ENCODE results near the gene SUFU.
A peak's percentile ranks its signal among the peaks of the same experiment; 100 is the strongest.

SUFU gene

GRCh38 chr10:102504179-102504975 lies 605 bp downstream of the SUFU start:
- Histone ChIP-seq H3K4me3 (ENCODE audit: low read length) (peak overlapping the region; percentile 98), H3K79me2 (ENCODE audit: low read length) (peaks cover 36% of the 10 kb centered on the region), H3K9ac (ENCODE audit: low read length) (peak overlapping the region; percentile 90), H3K27ac (ENCODE audit: low read length) (no peak overlapping the region), H3K27me3 (ENCODE audit: low read depth, low read length) (no peaks in the 10 kb centered on the region), H3K9me3 (ENCODE audit: insufficient read depth, low read length) (no peaks in the 10 kb centered on the region), H3K4me2 (ENCODE audit: low read length) (peak overlapping the region; percentile 71), H3K36me3 (replicated peaks; ENCODE audit: low read depth, low read length) (peaks cover 2% of the 10 kb centered on the region), H2AFZ (ENCODE audit: low read depth, low read length) (peak overlapping the region; percentile 58; the same call in 1 of the 2 replicates), H4K20me1 (ENCODE audit: insufficient read depth, low read length) (peaks cover 11% of the 10 kb centered on the region), H3K4me1 (ENCODE audit: low read length) (peaks cover 8% of the 10 kb centered on the region)
- TF ChIP-seq EZH2phosphoT487 (IDR thresholded peaks at IDR 0.05; ENCODE audit: low read depth), result no peak
- TF ChIP-seq, protein P1, sequence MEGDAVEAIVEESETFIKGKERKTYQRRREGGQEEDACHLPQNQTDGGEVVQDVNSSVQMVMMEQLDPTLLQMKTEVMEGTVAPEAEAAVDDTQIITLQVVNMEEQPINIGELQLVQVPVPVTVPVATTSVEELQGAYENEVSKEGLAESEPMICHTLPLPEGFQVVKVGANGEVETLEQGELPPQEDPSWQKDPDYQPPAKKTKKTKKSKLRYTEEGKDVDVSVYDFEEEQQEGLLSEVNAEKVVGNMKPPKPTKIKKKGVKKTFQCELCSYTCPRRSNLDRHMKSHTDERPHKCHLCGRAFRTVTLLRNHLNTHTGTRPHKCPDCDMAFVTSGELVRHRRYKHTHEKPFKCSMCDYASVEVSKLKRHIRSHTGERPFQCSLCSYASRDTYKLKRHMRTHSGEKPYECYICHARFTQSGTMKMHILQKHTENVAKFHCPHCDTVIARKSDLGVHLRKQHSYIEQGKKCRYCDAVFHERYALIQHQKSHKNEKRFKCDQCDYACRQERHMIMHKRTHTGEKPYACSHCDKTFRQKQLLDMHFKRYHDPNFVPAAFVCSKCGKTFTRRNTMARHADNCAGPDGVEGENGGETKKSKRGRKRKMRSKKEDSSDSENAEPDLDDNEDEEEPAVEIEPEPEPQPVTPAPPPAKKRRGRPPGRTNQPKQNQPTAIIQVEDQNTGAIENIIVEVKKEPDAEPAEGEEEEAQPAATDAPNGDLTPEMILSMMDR (IDR thresholded peaks at IDR 0.05; ENCODE audit: low read depth, low read length), result no peak

DNA sequence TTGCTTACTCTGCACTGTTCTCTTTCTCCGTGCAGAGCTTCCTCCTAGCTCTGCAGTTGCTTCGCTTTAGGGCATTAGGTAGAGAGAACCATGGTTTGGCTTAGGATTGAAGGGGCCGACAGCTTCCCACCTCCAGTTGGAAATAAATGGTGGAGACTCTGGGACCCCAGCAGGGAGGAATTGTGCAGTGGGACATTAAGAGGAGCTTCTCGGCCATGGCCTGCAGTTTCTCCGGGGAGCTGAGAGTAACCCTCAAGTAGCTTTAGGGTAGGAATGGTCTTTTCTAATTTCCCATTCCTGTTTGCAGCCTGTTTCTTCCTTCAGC lies 1.2 kb downstream of the SUFU start:
- Histone ChIP-seq H3K36me3 (replicated peaks; ENCODE audit: low read depth, low read length) (peaks cover 2% of the 10 kb centered on the region), H3K4me1 (ENCODE audit: low read length) (peaks cover 8% of the 10 kb centered on the region), H3K9ac (ENCODE audit: low read length) (peak overlapping the region; percentile 90), H3K27ac (ENCODE audit: low read length) (no peak overlapping the region), H3K4me2 (ENCODE audit: low read length) (peak overlapping the region; percentile 71), H2AFZ (ENCODE audit: low read depth, low read length) (no peak overlapping the region; the same call in 1 of the 2 replicates), H3K9me3 (ENCODE audit: insufficient read depth, low read length) (no peaks in the 10 kb centered on the region), H3K4me3 (ENCODE audit: low read length) (peak overlapping the region; percentile 98), H4K20me1 (ENCODE audit: insufficient read depth, low read length) (peaks cover 11% of the 10 kb centered on the region), H3K27me3 (ENCODE audit: low read depth, low read length) (no peaks in the 10 kb centered on the region), H3K79me2 (ENCODE audit: low read length) (peaks cover 31% of the 10 kb centered on the region)
- TF ChIP-seq EZH2phosphoT487 (IDR thresholded peaks at IDR 0.05; ENCODE audit: low read depth), result no peak
- TF ChIP-seq, protein P1 (IDR thresholded peaks at IDR 0.05; ENCODE audit: low read depth, low read length), result no peak

GRCh38 chr10:102505462-102506115 lies 1.8 kb downstream of the SUFU start:
- Histone ChIP-seq H3K36me3 (replicated peaks; ENCODE audit: low read depth, low read length) (peaks cover 2% of the 10 kb centered on the region), H3K9ac (ENCODE audit: low read length) (no peak overlapping the region), H3K4me2 (ENCODE audit: low read length) (peak overlapping the region; percentile 71; the same call in 1 of the 2 replicates), H2AFZ (ENCODE audit: low read depth, low read length) (no peak overlapping the region), H4K20me1 (ENCODE audit: insufficient read depth, low read length) (peaks cover 11% of the 10 kb centered on the region), H3K4me1 (ENCODE audit: low read length) (peaks cover 8% of the 10 kb centered on the region), H3K79me2 (ENCODE audit: low read length) (peaks cover 28% of the 10 kb centered on the region), H3K4me3 (ENCODE audit: low read length) (no peak overlapping the region), H3K27ac (ENCODE audit: low read length) (no peak overlapping the region), H3K27me3 (ENCODE audit: low read depth, low read length) (no peaks in the 10 kb centered on the region), H3K9me3 (ENCODE audit: insufficient read depth, low read length) (no peaks in the 10 kb centered on the region)
- TF ChIP-seq, protein P1 (IDR thresholded peaks at IDR 0.05; ENCODE audit: low read depth, low read length), result no peak
- TF ChIP-seq EZH2phosphoT487 (IDR thresholded peaks at IDR 0.05; ENCODE audit: low read depth), result no peak

DNA sequence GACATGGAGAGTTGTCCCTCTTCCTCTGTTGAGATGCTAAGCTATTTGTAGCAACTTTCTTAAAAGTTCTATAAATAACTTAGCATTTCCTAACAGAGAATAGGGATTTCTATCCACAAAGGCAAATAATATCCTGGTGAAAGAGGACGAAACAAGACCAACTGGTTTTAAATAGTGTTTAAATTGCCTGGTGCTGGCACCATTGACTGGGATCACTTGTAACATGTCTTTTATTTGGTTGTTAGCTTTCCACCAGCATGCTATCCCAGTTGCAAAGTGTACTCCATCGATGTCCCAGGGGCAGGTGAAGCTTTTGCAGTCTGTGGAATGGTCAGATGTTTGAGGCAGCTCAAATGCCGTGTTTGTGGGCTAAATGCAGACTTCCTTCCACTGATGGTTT lies 3.7 kb downstream of the SUFU start:
- TF ChIP-seq, protein P1 (IDR thresholded peaks at IDR 0.05; ENCODE audit: low read depth, low read length), result no peak
- no peak for TF ChIP-seq EZH2phosphoT487 (IDR thresholded peaks at IDR 0.05; ENCODE audit: low read depth)
- Histone ChIP-seq H3K9ac (ENCODE audit: low read length) (no peak overlapping the region), H3K4me3 (ENCODE audit: low read length) (no peak overlapping the region), H3K27ac (ENCODE audit: low read length) (no peak overlapping the region), H3K79me2 (ENCODE audit: low read length) (peaks cover 16% of the 10 kb centered on the region), H3K9me3 (ENCODE audit: insufficient read depth, low read length) (no peaks in the 10 kb centered on the region), H2AFZ (ENCODE audit: low read depth, low read length) (no peak overlapping the region), H3K4me1 (ENCODE audit: low read length) (peaks cover 18% of the 10 kb centered on the region), H3K36me3 (replicated peaks; ENCODE audit: low read depth, low read length) (peaks cover 2% of the 10 kb centered on the region), H4K20me1 (ENCODE audit: insufficient read depth, low read length) (0 out of 2 replicates have a peak, but pooled peaks cover 3% of the 10 kb centered on the region), H3K27me3 (ENCODE audit: low read depth, low read length) (no peaks in the 10 kb centered on the region), H3K4me2 (ENCODE audit: low read length) (no peak overlapping the region)
